NCI-H1105 treated with DMSO at 0.1 percent for 48 hours (cell line): ENCODE results near the gene DLST.

Experiments used
- DNase-seq: peaks from one replicate; lab custom pipeline; 2025; lab: John Stamatoyannopoulos, UW

DLST gene

GRCh38 chr14:74881431-74882102 lies at the start of gene DLST:
Gene DLST, plus strand, starts transcription at chr14:74881916. Its CDS starts 38 bp downstream, at chr14:74881954.
- peak; percentile 83 for DNase-seq

DNA sequence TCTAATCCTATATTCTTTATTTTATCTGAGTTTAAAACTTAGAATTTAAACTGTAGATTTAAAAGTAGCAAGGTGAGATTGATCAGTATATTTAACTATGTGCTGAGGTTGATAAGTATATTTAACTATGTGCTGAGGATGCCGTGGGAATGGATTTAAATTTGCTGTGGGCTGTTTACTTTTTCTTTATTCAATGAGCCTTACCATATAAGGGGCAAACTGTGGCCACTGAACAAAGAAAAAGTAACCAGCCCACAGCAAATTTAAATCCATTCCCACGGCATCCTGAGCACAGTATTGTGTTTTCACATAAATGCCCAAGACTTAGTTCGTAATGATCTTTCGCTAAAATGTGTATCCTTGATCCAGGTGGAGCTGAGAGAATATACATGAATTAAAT lies 48.9 kb upstream of the DLST start:
- DNase-seq, result no peak

GRCh38 chr14:74834692-74835392 lies 46.9 kb upstream of the DLST start:
- DNase-seq, result no peak

DNA sequence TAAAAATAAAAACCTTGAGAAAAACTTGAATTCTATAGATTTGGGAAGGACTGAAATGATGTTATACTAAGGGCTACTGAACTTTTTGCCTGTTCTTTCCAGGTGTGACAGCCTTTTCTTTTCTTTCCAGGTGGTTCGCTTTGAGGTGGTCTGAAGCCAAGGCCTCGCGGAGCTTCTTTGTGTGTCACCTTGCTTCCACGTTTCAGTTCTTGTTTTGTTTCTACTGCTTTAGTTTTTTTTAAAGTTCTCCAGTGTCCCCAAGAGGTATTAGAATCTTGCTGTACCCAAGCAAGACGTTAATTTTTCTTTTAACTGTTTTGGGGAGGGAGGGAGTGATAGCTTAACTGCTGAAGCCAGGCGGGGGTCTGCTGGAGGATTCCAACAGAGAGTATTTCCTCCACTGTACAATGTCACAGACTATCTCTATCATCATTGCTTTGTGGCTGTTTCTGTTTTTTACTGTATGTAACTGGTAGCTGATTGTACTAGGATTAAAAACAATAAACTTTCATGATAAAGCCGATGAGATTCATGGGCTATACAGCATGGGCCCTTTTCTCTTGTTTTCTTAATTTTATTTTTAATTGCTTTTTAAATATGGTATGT lies 46.0 kb upstream of the DLST start:
- no peak for DNase-seq

DNA sequence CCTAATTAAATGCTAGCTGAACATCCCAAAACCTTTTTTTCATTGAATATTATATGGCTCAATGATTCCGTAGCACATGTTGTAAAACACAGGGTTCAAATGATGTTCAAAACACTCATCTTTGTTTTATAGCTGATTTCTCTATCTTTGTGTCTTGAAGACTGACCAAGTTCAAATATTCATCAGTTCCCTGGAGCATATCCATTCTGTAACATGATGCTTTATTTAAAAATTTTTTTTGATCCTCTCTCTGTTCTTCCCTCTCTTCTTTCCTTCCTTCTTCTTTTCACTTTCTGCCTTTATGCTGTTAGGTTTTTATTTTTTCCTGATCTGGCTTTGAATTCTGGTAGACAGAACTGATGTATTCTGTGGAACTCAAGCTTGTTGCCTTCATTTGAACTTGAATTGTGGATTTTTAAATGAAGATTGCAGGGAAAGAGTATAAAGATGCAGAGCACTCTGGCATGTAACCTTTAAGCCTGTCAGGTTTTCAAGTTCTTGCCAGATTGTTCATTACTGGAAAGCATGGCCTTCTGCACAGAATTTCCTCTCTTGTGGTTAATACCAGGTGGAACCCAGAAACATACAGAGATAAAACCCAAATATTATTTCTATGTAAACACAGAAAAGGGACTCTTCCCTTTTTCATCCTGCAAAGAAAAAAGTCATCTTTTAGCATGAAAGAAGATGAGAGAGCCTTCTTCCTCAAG lies 45.3 kb upstream of the DLST start:
- no peak for DNase-seq

GRCh38 chr14:74838166-74838565 lies 43.5 kb upstream of the DLST start:
- no peak for DNase-seq

- no peak for DNase-seq
Measured at GRCh38 chr14:74840603-74841030, 41.1 kb upstream of the DLST start.

DNA sequence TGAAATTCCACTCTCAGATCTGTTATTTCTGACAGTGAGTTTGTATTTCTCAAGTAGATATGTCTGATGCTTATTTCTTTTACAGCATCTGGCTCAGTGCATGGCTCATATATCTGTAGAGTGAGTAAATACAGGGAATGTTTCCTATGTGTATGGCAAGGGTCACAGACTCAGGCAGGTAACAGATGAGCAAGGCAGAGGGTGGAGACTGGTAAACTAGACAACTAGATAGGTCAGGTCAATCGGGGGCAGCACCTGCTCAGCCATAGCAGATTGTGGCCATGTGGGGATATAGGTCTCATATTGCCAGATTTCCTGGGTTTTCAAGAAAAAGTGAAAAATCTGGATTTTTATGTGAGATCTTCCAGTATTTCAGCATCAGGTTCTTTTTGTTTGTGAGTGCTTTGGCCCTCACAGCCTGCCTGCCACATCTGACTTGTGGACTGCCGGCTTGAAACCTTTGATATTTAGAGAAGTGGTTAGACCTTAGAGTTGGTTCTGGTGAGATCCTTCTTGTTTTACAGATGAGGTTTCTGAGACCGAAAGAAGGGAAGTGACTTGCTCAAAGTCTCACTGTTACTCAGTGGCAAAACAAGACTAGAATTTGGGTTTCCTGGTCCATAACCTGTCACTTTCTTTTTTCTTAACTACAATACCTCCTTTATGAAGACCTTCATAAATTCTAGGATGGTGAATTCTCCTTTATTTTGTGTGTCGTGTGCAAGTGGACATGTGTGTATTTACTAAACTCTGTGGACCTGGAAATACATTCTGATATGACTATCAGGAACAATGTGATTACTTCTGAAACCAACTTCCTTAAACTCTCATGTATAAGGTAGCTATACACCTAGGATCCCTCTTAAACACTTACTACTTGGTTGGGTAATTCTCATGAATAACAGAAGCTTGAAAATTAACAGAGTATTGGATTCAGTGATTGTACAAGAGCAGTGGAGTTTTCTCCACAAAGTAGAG lies 40.2 kb upstream of the DLST start:
- no peak for DNase-seq

DNA sequence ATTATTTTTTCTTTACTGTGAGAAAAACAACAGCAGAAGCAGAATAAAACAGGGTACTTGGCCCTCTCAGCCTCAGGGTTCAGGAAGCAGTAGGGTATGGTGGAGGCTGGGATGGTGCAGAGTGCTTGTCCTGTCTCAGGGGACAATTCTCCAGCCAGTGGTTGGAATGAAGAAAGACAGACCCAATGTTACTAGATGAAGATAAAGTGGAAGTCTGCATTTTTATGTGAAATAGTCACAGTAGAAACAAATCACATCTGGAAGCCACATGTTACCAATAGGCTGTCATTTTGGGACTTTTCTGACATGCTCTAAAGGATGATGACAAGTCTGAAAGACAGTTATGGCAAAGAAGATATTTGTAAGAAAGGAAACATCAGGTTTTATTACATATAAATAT lies 38.1 kb upstream of the DLST start:
- DNase-seq, result no peak

DNA sequence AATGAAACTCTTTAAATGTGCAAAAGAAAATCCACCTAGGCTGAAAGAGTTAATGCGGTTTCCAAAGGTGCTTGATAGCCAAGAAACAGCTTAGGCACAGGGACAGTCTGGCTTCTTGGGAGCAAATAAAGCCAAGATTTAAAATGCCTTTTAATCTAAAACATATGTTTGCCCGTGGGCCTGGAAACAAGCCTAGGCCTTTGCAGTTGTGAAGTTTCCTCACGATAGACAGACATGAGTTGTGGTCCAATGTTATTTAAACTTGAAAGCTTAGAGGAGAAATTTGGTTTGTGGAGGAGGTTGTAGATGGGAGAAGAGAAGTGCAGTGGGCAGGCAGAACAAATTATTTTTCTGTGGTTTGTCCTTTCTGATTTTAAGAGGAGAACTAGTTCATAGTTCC lies 35.5 kb upstream of the DLST start:
- DNase-seq, result no peak

GRCh38 chr14:74846968-74847665 lies 34.6 kb upstream of the DLST start:
- DNase-seq, result no peak

- no peak for DNase-seq
Measured at GRCh38 chr14:74848768-74849167, 32.9 kb upstream of the DLST start.

GRCh38 chr14:74852922-74853530 lies 28.7 kb upstream of the DLST start:
- no peak for DNase-seq

DNA sequence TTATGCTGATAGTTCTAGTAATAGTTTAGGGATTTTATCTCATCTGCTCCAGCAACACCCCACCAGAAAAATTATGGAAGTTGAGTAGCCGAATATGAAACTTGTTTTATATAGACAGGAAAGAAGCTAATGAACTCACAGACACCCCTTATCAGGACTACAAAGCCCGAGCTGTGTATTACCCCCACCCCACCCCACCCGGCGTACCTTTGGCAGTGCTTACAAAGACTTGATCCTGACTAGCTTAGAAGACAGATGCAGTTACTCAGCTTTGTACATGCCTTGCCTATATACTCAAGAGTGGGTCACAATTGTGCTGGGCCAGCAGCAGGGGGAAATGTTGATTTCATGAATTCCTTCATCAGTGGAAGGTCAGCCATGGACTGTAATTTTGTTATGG lies 28.1 kb upstream of the DLST start:
- DNase-seq, result no peak

DNA sequence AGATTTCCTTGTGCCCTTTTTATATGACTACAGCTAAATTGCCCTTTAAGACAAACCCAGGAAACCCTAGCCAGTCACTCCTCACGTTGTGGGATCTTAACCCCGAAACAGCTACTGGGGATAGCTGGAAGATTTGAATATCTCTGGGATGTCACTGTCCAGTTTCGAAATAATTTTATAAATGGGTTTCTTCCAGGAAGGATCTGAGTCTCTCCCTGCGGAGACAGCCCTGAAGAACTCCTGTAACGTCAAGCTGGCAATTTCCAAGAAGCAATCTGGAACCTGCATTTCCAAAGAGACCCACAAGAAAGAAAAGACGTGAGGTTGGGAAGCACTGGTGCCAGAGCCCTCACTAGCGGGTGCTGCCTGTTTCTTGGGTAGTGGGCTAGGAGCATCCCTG lies 26.7 kb upstream of the DLST start:
- DNase-seq, result no peak

DNA sequence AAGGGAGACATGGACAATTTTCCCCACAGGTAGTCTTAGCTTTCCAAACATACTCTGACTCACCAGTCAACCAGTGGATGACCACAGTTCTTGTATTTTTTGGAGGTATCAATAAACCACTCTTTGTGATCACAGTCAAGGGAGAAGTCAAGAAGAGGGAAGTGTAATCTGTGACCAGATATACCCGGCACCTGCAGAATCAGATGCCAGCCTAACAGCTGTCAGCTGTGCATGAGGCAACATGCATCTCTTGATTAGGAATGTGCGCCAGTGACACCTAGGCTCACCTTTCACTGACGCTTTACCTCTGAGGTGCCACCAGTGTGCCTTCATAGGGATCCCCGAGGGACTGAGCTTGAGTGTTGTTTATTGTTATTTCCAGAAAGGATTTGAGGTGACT lies 25.8 kb upstream of the DLST start:
- DNase-seq, result no peak

GRCh38 chr14:74856366-74856765 lies 25.4 kb upstream of the DLST start:
- DNase-seq, result no peak

- no peak for DNase-seq
Measured at GRCh38 chr14:74858022-74858421, 23.7 kb upstream of the DLST start.

DNA sequence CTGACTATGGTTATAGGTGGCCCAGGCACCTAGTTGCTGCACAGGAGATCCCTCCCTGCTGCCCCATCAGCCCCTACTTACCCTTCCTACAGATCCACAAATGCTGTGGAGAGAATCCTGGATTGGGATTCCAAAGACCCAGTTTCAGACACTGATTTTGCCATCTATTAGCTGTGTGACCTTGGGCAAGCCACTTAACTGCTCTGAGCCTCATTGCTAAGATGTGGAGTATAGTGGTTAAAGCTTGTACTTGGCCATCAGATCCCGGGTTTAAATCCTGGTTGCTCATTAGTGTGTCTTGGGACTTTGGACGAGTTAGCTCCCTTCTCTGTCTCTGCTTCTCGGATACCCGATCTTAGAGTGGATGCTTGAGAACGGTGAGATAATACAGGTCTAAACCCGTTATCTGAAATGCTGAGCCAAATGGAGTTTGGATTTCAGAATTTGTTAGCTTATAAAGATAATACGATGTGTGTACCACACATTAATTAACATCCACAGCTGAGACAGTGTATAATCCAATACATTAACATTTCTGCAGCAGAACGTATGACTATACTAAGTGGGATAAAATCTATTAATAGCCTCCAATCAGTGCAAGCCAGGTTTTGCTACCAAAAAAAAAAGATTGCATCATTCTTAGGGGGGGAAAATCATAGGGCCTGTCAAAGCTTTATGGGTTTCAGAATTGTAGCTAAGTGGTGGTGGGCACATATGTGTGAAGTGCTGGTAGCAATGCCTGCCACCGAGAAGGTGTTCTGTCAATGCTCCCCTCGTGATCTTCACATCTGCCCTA lies 21.8 kb upstream of the DLST start:
- DNase-seq, result no peak
